22Rv1 (cell line): ENCODE data around the gene TUB.

Experiments
- CTCF ChIP-seq: fragments of 450-650 bp; IDR thresholded peaks from 2 replicates; pipeline ENCODE4 v1.5.1; 2017; ENCODE audit warnings: mild to moderate bottlenecking
- ZFX ChIP-seq: fragments of 450-650 bp; IDR thresholded peaks from 2 replicates; pipeline ENCODE4 v1.6.1; 2017; ENCODE audit warnings: antibody characterized with exemption, borderline replicate concordance

GRCh38 chr11:8091721-8092120, 10.7 kb downstream of the TUB start:
- TF ChIP-seq CTCF (no peak), ZFX (no peak)
